Activated CD8-positive, alpha-beta memory T cell treated with anti-CD3 and anti-CD28 coated beads, Interleukin-2, amount 50 U/mL, for 1 hour (primary cell): ENCODE data around the gene PEAK1.
"Not testable (repeated sequence)": the region's sequence is repeated elsewhere in the genome, so short reads cannot be mapped to it uniquely, and the experiment has no call there.

Experiments
- DNase-seq: peaks from one replicate; pipeline ENCODE4 v3.0.0-alpha.2; 2020; ENCODE audit errors: extremely low read depth

PEAK1 gene

DNA sequence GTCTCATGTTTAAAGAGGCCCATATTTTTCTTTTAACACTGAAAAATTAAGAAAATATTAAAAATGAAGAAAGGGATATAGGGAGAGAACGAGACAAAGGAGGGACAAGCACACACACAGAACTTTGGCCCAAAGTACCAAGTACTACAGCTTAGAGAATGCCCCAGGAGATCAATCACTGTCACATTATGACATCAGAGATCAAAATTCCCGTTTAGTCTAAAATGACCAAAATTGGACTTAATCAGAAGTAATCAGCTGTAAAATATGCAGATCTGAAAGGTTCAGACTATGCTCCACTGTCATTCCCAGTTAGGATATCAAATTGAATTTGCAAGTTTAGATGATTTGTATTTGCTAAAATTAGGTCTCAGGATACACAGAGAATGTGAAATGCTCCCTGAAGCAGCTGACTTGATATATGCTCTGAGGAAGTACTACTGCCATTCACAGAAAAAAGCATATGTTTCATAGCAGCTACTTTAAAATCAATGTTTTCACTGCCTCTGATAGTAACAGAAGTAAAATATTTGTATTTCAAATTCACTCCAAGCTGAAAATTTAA lies 123.0 kb downstream of the PEAK1 start:
- DNase-seq: no peak

DNA sequence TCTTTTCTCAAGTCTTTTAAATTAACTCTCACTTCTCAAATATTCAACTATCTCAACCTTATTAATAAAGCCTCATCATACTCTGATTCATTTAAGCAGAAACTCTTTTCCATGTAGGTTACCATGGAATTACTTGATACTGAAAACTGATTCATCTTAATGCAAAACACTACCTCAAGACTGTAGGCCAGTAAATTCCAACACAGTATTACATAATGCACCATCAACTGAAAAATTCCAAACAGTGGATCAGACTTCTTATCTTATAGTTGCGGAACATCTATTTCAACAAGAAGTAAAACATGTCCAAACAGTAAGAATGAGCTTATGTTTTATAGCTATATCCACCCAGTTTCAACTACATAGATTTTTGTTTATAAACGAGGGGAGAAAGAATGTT lies 124.5 kb downstream of the PEAK1 start:
- DNase-seq: no peak

DNA sequence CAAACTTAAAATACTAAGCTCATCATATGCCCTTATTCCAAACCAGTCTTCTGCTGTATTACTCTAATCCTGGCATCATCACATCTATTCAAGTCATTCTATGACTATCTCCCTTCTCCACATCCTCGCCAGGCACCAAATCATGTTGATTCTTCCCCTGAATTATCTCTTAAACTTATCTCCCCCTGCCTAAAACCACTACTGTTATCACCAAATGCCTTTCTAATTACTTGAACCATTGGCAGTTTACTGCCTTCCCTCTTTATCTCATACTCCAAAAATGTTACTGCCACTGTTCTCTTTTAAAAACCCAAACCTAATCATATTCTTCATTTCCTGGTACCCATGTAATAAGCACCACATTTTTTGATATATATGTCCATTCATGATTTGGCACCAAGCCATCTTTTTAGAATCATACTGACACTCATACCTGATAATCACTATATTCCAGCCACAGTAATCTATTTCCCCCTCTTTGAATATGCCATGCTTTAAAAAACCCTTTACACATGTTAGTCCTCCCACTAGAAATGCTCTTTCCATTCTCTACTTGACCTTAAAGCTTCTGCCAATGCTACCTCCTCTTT lies 126.8 kb downstream of the PEAK1 start:
- no peak for DNase-seq

DNA sequence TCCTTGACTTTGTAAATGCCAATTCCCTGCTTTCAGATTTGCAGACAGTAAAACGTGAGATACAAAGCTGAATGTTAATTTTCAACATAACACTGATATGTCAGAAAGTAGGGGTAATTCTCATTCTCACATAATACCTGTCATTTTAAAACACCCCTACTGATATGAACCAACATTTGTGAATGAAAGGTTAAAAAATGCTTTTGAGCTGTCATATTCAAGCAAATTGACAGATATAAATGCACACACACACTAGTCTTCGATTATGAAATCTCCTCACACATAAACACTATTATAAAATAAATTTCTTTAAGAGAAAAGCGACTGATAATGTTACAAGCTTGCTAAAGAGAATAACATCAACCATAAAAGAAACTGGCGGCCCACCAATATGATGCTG lies 128.8 kb downstream of the PEAK1 start:
- DNase-seq: no peak

DNA sequence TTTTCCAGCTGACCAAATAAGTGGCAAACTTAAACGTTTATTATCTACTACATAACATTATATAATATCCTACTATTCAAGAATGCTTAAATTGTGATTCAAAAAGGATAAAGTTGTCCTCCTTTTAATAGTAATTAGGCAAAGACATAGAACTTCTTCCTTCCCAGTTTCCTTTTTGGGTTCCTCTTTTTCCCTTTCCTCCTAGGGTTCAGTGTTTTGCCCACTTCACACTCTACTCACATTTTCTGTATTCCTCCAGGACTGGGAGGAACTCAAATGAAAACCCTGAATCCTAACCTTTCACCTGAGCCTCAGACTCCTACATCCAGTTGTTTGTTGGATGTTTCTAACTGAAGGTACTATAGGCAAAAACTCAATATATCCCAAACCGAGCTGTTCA lies 132.5 kb downstream of the PEAK1 start:
- no peak for DNase-seq

DNA sequence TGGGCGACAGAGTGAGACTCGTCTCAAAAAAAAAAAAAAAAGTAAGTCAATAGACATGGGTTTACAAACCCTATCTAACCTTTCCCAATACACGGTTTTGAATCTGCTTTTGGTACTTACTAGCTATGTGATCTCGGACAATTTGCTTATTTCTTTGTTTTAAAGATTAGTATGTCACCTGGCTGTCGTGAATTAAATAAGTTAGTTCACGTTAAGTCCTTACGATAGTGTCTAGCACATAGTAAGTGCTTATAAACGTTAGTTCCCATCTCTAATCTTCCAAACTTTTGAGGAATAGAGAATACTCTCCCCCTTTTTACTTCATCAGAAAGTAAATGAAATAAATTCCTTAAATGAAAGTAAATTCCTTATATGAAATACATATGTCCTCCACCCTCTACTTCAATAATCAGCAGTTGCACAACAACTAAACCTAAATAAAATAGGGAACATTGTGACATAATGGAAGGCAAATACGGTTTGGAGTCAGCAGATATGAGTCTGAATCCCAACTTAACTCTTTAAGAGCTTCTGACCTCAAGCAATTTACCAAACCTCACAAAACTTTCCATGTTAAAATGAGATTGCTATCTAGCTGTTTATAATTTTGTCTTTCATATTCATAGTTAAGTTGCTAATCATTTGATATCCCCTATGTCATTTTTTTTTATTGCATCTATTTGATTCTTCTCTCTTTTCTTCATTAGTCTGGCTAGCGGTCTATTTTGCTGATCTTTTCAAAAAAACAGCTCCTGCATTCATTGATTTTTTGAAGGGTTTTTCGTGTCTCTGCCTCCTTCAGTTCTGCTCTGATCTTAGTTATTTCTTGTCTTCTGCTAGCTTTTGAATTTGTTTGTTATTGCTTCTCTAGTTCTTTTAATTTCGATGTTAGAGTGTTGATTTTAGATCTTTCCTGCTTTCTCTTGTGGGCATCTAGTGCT lies 134.6 kb downstream of the PEAK1 start:
- DNase-seq: no peak

DNA sequence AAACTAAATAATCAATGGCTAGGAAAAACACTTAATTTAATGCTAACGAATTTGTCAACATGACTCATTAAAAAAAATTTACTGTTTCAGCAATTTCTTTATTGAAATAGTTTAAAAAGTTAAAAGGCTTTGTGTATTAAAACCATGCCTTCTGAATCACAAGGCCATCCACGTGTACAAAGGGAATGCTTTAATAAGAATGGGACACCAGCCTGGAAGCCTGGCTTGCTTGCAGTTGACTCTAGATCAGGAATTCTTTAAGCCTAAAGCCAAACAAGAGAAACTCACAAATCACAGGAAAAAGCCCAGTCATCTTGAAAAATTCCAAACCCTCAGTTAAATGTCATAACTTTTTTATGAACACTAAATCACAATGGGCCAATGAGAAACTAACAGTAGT lies 137.6 kb downstream of the PEAK1 start:
- DNase-seq: no peak

DNA sequence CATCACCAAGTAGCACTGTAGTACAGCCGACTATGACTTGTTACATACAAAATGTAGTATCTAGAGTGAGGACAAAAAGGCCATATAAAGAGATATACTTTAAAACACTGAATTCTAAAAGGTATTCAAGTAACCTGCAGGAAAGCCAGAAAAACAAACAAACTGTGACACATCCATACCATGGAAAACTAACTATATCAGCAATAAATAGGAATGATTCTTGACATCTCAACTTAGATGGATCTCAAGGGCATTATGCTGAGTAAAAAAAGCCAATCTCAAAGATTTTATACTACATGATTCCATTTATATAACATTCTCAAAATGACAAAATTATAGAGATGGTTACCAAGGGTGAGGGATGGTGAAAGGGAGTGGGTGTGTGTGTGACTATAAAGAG lies 143.0 kb downstream of the PEAK1 start:
- no peak for DNase-seq

DNA sequence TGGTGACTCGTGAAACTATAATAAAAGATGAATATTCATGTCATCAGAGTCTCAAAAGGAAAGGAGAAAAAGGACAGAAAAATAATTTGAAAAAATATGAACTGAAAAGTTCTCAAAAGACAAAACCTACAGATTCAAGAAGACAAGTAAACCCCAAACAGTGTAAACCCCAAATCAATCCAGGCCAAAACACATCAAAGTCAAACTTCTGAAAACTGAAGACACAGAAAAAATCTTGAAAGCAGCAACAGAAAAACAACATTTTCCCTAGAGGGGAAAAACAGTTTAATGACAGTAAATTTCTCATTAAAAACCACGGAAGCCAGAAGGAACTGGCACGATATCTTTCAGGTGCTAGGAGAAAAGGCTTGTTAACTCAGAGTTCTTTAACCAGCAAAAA lies 143.8 kb downstream of the PEAK1 start:
- no peak for DNase-seq

DNA sequence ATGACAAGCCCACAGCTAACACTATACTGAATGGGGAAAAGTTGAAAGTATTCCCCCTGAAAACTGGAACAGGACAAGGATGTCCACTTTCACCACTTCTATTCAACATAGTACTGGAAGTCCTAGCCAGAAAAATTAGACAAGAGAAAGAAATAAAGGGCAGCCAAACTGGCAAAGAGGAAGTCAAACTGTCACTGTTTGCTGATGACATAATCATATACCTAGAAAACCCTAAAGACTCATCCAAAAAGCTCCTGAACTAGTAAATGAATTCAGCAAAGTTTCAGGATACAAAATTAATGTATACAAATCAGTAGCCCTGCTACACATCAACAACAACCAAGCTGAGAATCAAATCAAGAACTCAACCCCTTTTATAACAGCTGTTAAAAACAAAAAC lies 146.8 kb downstream of the PEAK1 start:
- DNase-seq: not testable (repeated sequence)

DNA sequence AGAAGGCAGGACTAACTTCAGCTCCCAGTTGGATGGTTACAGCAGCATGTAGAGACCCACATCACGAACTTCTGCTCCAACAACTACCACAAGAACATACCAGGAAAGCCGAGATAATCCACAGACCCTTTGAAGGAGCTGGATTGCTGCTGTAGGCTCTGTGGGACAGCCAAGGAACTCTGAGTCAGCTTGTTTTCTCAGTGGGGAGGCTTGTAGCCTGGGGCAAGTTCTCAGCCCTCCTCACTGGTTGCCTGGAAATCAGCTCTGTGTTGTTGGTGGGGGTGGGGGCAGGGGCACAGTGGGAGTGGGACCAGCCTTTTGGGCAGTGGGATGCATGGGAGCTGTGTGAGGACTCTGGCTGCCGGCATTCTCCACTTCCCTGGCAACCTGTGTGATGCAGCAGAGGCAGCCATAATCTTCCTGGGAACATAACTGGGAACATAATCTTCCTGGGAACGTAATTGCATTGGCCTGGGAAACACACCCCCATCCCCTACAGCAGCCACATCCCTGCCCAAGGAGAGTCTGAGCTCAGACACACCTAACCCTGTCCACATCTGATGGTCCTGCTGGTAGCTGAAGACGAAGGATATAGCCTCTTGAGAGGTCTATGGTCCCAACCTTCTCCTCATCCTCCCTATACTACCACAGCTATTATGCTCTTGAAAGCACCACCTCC lies 153.1 kb downstream of the PEAK1 start:
- no peak for DNase-seq

DNA sequence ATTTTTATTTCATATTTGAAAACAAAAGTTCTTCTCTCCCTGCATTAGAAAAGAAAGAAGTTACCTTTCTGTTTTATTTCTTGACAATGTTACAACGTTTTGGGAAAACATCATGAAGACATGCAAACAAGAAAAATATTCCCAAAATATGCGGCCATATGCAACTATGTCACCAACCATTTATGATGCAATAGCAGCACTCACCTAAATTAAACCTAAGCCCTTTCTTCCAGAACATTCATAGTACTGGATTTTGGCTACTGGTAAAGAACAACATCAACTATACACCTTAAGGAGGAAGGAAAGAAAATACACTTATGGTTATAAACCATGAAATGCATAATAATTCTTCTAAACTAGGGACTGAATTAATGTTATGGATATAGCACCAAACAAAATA lies 164.5 kb downstream of the PEAK1 start:
- no peak for DNase-seq

DNA sequence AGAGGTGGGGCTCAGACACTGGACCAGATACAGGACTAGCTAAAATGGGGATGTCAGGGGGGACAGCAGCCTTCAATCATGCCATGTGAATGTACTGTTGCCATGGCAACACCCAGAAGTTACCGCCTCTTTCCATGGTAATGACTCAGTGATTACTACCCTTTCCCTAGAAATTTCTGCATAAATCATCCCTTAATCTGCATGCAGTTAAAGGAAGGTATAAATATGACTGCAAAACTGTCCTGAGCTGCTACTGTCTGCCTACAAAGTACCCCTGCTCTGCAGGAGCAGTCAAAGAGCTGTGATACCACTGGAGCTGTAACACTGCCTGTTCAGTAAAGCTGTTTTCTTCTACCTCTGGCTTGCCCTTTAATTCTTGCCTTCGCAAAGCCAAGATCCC lies 168.2 kb downstream of the PEAK1 start:
- no peak for DNase-seq

DNA sequence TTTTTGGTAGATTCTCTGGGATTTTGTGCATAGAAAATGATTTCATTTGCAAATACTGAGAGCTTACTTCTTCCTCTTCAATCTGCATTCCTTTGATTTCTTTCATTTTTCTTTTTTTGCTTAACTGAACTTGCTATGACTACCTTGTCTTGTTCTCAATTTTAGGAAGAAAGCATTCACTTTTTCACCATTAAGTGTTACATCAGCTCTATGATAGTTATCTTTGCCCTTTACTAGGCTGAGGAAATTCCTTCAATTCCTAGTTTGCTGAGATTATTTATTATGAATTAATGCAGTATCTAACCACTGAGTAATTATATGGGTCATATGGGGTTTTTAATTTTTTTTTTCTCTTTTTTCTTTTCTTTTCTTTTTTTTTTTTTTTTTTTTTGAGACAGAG lies 172.8 kb downstream of the PEAK1 start:
- DNase-seq: no peak

DNA sequence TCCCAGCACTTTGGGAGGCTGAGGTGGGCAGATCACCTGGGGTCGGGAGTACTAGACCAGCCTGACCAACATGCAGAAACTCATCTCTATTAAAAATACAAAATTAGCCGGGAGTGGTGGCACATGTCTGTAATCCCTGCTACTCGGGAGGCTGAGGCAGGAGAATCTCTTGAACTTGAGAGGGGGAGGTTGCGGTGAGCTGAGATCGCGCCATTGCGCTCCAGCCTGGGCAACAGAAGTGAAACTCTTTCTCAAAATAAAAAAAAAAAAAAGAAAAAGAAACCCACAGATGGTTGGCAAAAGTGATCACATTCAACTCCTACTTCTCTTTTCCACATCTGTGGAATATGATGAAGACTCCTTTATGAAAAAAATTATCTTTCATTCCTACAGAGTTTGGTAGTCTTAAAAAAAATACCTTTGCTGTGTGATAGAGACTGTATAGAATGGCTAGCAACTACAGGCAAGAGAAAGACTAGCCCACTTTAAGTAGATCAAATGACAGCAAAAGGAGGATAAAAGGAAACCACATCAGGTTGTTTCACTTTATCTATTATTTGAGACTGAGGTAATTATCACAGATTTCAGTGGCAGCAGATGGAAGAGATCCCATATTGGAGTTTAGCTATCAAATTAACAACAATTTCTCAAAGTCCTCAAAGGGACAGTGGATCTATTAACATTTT lies 176.0 kb downstream of the PEAK1 start:
- DNase-seq: no peak

DNA sequence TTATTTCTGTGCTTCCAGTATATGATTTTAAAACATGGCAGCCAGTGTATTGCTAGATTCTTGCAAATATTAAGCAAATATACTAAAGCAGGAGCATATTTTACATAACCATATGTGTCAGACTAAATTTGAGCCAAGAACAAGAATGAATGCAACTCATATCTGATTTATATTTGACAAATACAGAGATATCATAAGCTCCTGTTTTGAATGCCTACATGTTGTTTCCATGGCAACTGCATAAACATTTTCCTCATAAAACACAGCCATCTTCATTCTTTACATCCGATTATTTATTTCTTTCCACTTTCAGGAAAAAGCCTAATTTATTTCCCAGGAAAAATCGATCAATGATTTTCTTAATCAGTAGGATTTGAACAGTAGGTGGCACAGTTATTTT lies 176.8 kb downstream of the PEAK1 start:
- no peak for DNase-seq

DNA sequence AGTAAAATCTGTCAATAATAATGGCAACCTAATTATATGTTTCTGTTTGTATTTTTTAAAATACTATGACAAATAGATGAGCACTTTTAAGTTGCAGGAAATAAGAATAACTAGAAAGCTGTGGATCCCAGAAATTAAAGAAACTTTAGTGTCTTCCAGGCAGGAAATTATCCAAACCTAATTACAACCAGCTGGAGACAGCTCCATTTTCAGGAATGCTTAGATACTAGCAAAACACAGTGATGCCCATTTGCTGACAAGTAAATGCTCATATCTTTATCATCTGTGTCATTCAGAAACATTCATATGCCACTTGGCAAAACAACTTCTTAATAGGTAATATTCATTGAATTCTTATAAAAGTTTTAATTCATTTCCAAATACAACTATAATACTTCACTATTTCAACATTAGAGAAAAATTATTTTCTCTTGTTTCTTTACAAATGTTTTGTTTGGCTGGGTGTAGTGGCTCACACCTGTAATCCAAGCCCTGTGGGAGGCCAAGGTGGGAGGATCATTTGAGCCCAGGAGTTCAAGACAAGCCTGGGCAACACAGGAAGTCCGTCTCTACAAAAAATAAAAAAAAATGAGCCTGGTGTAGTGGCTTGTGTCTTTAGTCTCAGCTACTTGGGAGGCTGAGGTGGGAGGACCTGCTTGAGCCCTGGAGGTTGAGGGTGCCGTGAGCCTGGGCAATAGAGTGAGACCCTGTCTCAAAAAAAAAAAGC lies 179.9 kb downstream of the PEAK1 start:
- DNase-seq: no peak

DNA sequence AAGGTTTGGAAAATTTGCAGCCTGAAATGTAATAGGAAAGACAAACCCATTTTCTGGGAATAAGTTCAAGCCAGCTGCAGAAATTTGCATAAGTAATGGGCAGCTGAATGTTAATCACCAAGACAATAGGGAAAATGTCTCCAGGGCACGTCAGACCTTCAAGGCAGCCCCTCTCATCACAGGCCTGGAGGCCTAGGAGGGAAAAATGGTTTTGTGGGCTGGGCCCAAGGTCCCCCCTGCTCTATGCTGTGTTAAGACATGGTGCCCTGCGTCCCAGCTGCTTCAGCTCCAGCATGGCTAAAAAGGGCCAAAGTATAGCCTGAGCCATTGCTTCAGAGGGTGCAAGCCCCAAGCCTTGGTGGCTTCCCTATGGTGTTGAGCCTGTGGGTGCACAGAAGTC lies 184.3 kb downstream of the PEAK1 start:
- DNase-seq: no peak

DNA sequence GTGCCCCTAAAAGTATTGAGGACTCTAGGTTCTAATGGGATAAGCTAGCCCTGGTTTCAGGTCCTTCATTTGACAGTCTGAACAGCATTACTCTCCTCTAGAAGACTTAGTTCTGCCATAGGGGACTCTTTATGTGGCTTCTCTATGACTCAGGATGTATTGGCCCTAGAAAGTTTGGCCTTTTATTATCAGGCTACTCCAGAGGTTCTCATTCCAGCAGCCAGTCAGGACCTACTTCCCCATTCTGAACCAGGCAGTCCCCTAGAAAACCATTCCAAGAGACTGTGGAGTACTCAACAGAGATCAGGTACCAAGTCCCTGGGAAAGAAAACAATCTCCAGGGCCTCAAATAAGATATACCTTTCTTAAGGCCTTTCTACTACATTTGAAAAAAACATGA lies 191.1 kb downstream of the PEAK1 start:
- no peak for DNase-seq

DNA sequence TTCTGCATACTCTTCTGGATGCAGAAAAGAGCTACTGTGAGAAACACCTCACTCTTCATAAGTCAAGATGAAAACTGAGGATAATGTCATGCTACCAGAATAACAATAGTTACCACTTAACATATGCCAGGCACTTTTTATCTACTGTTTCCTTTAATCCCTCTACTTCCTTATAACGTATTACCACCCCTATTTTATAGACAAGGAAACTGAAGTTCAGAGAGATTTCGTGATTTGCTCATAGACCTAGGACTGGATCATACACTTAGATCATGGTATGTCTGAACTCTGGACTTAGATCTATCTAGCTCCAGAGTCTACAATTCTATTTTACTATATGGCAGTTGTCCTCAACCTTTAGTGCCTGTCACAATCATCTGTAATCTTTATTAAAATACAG lies 193.3 kb downstream of the PEAK1 start:
- no peak for DNase-seq

DNA sequence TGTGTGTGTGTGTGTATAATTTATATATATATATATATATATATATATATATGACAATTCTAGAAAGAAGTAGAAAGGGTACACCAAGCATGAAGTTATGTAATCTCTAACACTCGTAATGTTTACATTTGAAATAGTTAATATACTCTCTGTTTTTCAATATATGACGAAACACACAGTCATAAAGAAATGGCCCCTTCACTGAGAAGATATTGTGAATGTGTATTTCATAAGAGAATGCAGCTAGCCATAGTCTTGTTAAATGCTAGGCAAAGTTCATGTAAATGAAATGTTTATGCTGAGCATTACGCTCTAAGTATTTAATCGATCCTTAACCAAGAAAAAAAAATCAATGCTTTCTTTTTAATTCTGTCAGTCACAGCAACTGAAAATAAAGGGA lies 194.3 kb downstream of the PEAK1 start:
- DNase-seq: no peak
